ENCODE measurements around the gene ATP5PO. TPM values are rescaled to one million over a fixed set of nuclear protein-coding genes. Genes with fewer than 3 reads are reported as not detected.

ATP5PO gene
- total RNA-seq, 5 donors from 2014 or later (not counting 1 experiment from before 2014, with no cell fraction given) = 125 to 138 (median 137) TPM

- Histone ChIP-seq H3K9me3 (no peaks in the 10 kb centered on the region), H3K4me3 (ENCODE audit: control insufficient read depth in 1 of 2, extremely low read depth in 1 of 2, low read length in 1 of 2) (no peak overlapping the region), H3K36me3 (ENCODE audit: control insufficient read depth in 2 of 2, extremely low read depth in 1 of 2, insufficient read depth in 1 of 2, low read length in 1 of 2) (no peaks in the 10 kb centered on the region), H3K4me1 (ENCODE audit: control insufficient read depth in 1 of 2, extremely low read depth in 1 of 2, insufficient read depth in 2 of 2, low read length in 2 of 2) (no peaks in the 10 kb centered on the region), H3K27ac (ENCODE audit: low read length) (no peak overlapping the region), H3K27me3 (replicated peaks in 1 of 2; ENCODE audit: control insufficient read depth in 2 of 2, extremely low read depth in 1 of 2, insufficient read depth in 2 of 2, low read length in 1 of 2) (peaks cover 0 to 21% of the 10 kb centered on the region in 2 experiments)
- Mint-ChIP-seq H3K4me3 (no peak overlapping the region), H3K36me3 (no peaks in the 10 kb centered on the region), H3K27me3 (peaks cover 0 to 5% of the 10 kb centered on the region in 2 donors), H3K4me1 (no peaks in the 10 kb centered on the region), H3K9me3 (no peaks in the 10 kb centered on the region), H3K27ac (no peak overlapping the region)
- WGBS (ENCODE audit: insufficient coverage) = 82% methylated on average over 14 of the region's 20 CpGs
- ATAC-seq (replicated peaks in 1 of 4) (no peak), DNase-seq (no peak)
- ChIA-PET POLR2A (no interaction called here), CTCF (no interaction called here)
Measured at GRCh38 chr21:33884376-33885171, 31.0 kb downstream of the ATP5PO start.

DNA sequence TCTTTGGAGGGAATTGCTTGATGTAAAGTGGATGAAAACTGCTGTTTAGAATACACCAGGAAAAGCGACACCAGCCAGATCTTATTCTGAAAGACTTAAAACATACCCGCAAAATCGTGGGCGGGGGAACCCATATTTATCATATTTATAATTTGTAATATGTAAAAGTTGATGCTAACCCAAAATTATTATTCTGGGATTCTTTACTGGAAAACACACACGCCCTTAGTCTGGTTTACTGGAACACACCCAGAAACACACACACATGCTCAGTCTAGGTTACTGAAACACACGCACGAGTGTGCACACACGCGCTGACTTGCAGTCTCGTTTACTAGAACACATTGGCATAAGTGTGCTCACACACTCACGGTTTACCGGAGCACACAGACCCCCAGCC lies 32.5 kb downstream of the ATP5PO start:
- H3K27ac Mint-ChIP-seq = no peak overlapping the region
- WGBS (ENCODE audit: insufficient coverage) = 91% methylated on average over 7 of the region's 12 CpGs
- Histone ChIP-seq H3K4me3 (ENCODE audit: control insufficient read depth in 1 of 2, extremely low read depth in 1 of 2, low read length in 1 of 2) (no peak overlapping the region), H3K36me3 (ENCODE audit: control insufficient read depth in 2 of 2, extremely low read depth in 1 of 2, insufficient read depth in 1 of 2, low read length in 1 of 2) (no peaks in the 10 kb centered on the region), H3K9me3 (no peaks in the 10 kb centered on the region), H3K27me3 (replicated peaks in 1 of 2; ENCODE audit: control insufficient read depth in 2 of 2, extremely low read depth in 1 of 2, insufficient read depth in 2 of 2, low read length in 1 of 2) (peaks cover 0 to 21% of the 10 kb centered on the region in 2 experiments), H3K4me1 (ENCODE audit: control insufficient read depth in 1 of 2, extremely low read depth in 1 of 2, insufficient read depth in 2 of 2, low read length in 2 of 2) (no peaks in the 10 kb centered on the region), H3K27ac (ENCODE audit: low read length) (no peak overlapping the region)
- H3K4me1 Mint-ChIP-seq = no peaks in the 10 kb centered on the region
- DNase-seq (no peak), ATAC-seq (replicated peaks in 1 of 4) (no peak)
- no peaks in the 10 kb centered on the region for H3K36me3 Mint-ChIP-seq
- ChIA-PET CTCF (no interaction called here), POLR2A (no interaction called here)
- H3K4me3 Mint-ChIP-seq = no peak overlapping the region
- no peaks in the 10 kb centered on the region for H3K9me3 Mint-ChIP-seq
- H3K27me3 Mint-ChIP-seq = peaks cover 3 to 7% of the 10 kb centered on the region in 2 donors

- H3K27ac ChIP-seq (ENCODE audit: low read length) = no peak overlapping the region
- no peaks in the 10 kb centered on the region for H3K4me1 ChIP-seq (ENCODE audit: control insufficient read depth in 1 of 2, extremely low read depth in 1 of 2, insufficient read depth in 2 of 2, low read length in 2 of 2)
- peaks cover 0 to 21% of the 10 kb centered on the region in 2 experiments for H3K27me3 ChIP-seq (replicated peaks in 1 of 2; ENCODE audit: control insufficient read depth in 2 of 2, extremely low read depth in 1 of 2, insufficient read depth in 2 of 2, low read length in 1 of 2)
- no peaks in the 10 kb centered on the region for H3K9me3 ChIP-seq
- H3K36me3 ChIP-seq (ENCODE audit: control insufficient read depth in 2 of 2, extremely low read depth in 1 of 2, insufficient read depth in 1 of 2, low read length in 1 of 2) = no peaks in the 10 kb centered on the region
- CTCF ChIA-PET = no interaction called here
- WGBS (ENCODE audit: insufficient coverage) = 87% methylated on average over 4 of the region's 9 CpGs
- no peaks in the 10 kb centered on the region for H3K4me1 Mint-ChIP-seq
- no peak overlapping the region for H3K27ac Mint-ChIP-seq
- H3K4me3 Mint-ChIP-seq = no peak overlapping the region
- ATAC-seq (replicated peaks in 1 of 4) (no peak), DNase-seq (no peak)
- H3K27me3 Mint-ChIP-seq = peaks cover 3 to 7% of the 10 kb centered on the region in 2 donors
- POLR2A ChIA-PET = no interaction called here
- no peaks in the 10 kb centered on the region for H3K9me3 Mint-ChIP-seq
- H3K4me3 ChIP-seq (ENCODE audit: control insufficient read depth in 1 of 2, extremely low read depth in 1 of 2, low read length in 1 of 2) = no peak overlapping the region
- H3K36me3 Mint-ChIP-seq = no peaks in the 10 kb centered on the region
Measured at GRCh38 chr21:33881689-33882440, 33.7 kb downstream of the ATP5PO start.

- CTCF ChIA-PET = no interaction called here
- H3K27ac Mint-ChIP-seq = no peak overlapping the region
- no peak for ATAC-seq (replicated peaks in 1 of 4)
- no peaks in the 10 kb centered on the region for H3K36me3 Mint-ChIP-seq
- no peaks in the 10 kb centered on the region for H3K4me1 ChIP-seq (ENCODE audit: control insufficient read depth in 1 of 2, extremely low read depth in 1 of 2, insufficient read depth in 2 of 2, low read length in 2 of 2)
- POLR2A ChIA-PET = no interaction called here
- no peak for DNase-seq
- 85% methylated on average over 7 of the region's 13 CpGs for WGBS (ENCODE audit: insufficient coverage)
- no peaks in the 10 kb centered on the region for H3K9me3 ChIP-seq
- H3K36me3 ChIP-seq (ENCODE audit: control insufficient read depth in 2 of 2, extremely low read depth in 1 of 2, insufficient read depth in 1 of 2, low read length in 1 of 2) = no peaks in the 10 kb centered on the region
- H3K9me3 Mint-ChIP-seq = no peaks in the 10 kb centered on the region
- H3K27me3 ChIP-seq (replicated peaks in 1 of 2; ENCODE audit: control insufficient read depth in 2 of 2, extremely low read depth in 1 of 2, insufficient read depth in 2 of 2, low read length in 1 of 2) = peaks cover 0 to 21% of the 10 kb centered on the region in 2 experiments
- H3K4me3 Mint-ChIP-seq = no peak overlapping the region
- no peak overlapping the region for H3K27ac ChIP-seq (ENCODE audit: low read length)
- peaks cover 3 to 10% of the 10 kb centered on the region in 2 donors for H3K27me3 Mint-ChIP-seq
- no peak overlapping the region for H3K4me3 ChIP-seq (ENCODE audit: control insufficient read depth in 1 of 2, extremely low read depth in 1 of 2, low read length in 1 of 2)
- no peaks in the 10 kb centered on the region for H3K4me1 Mint-ChIP-seq
Measured at GRCh38 chr21:33880626-33881025, 35.0 kb downstream of the ATP5PO start.

- no peak overlapping the region for H3K27ac Mint-ChIP-seq
- H3K36me3 Mint-ChIP-seq = no peaks in the 10 kb centered on the region
- WGBS (ENCODE audit: insufficient coverage) = 89% methylated on average over 5 of the region's 6 CpGs
- H3K4me3 Mint-ChIP-seq = no peak overlapping the region
- peaks cover 3 to 5% of the 10 kb centered on the region in 2 donors for H3K27me3 Mint-ChIP-seq
- no peaks in the 10 kb centered on the region for H3K9me3 ChIP-seq
- no peak overlapping the region for H3K27ac ChIP-seq (ENCODE audit: low read length)
- DNase-seq (no peak), ATAC-seq (replicated peaks in 1 of 4) (no peak)
- POLR2A ChIA-PET = no interaction called here
- H3K4me1 ChIP-seq (ENCODE audit: control insufficient read depth in 1 of 2, extremely low read depth in 1 of 2, insufficient read depth in 2 of 2, low read length in 2 of 2) = no peaks in the 10 kb centered on the region
- H3K36me3 ChIP-seq (ENCODE audit: control insufficient read depth in 2 of 2, extremely low read depth in 1 of 2, insufficient read depth in 1 of 2, low read length in 1 of 2) = no peaks in the 10 kb centered on the region
- H3K9me3 Mint-ChIP-seq = no peaks in the 10 kb centered on the region
- no peak overlapping the region for H3K4me3 ChIP-seq (ENCODE audit: control insufficient read depth in 1 of 2, extremely low read depth in 1 of 2, low read length in 1 of 2)
- H3K4me1 Mint-ChIP-seq = no peaks in the 10 kb centered on the region
- CTCF ChIA-PET = no interaction called here
- peaks cover 0 to 19% of the 10 kb centered on the region in 2 experiments for H3K27me3 ChIP-seq (replicated peaks in 1 of 2; ENCODE audit: control insufficient read depth in 2 of 2, extremely low read depth in 1 of 2, insufficient read depth in 2 of 2, low read length in 1 of 2)
Measured at GRCh38 chr21:33878824-33879223, 36.8 kb downstream of the ATP5PO start.

GRCh38 chr21:33875026-33875695 lies 40.4 kb downstream of the ATP5PO start:
- Mint-ChIP-seq H3K27ac (no peak overlapping the region), H3K36me3 (no peaks in the 10 kb centered on the region), H3K4me3 (no peak overlapping the region), H3K27me3 (peaks cover 3 to 5% of the 10 kb centered on the region in 2 donors), H3K9me3 (no peaks in the 10 kb centered on the region), H3K4me1 (no peaks in the 10 kb centered on the region)
- no peak for DNase-seq
- no peak for ATAC-seq (replicated peaks in 1 of 4)
- H3K27me3 ChIP-seq (replicated peaks in 1 of 2; ENCODE audit: control insufficient read depth in 2 of 2, extremely low read depth in 1 of 2, insufficient read depth in 2 of 2, low read length in 1 of 2) = peaks cover 0 to 6% of the 10 kb centered on the region in 2 experiments
- CTCF ChIA-PET = no interaction called here
- no peaks in the 10 kb centered on the region for H3K36me3 ChIP-seq (ENCODE audit: control insufficient read depth in 2 of 2, extremely low read depth in 1 of 2, insufficient read depth in 1 of 2, low read length in 1 of 2)
- H3K4me1 ChIP-seq (ENCODE audit: control insufficient read depth in 1 of 2, extremely low read depth in 1 of 2, insufficient read depth in 2 of 2, low read length in 2 of 2) = no peaks in the 10 kb centered on the region
- no peak overlapping the region for H3K27ac ChIP-seq (ENCODE audit: low read length)
- POLR2A ChIA-PET = no interaction called here
- no peaks in the 10 kb centered on the region for H3K9me3 ChIP-seq
- WGBS (ENCODE audit: insufficient coverage) = 96% methylated on average over 12 of the region's 20 CpGs
- H3K4me3 ChIP-seq (ENCODE audit: control insufficient read depth in 1 of 2, extremely low read depth in 1 of 2, low read length in 1 of 2) = no peak overlapping the region

Measured in T-cell (primary cell).